HTERT RPE-1 (cell line): ENCODE results near the gene NOTUM.
"Not testable (repeated sequence)": the region's sequence is repeated elsewhere in the genome, so short reads cannot be mapped to it uniquely, and the experiment has no call there.

Experiments
- in situ Hi-C: fragments of 300-500 bp; cut with MboI; formaldehyde crosslinking; loops from 4 replicates; pipeline ENCODE4 v1.14.3; 2020; ENCODE audit warnings: low sequenced_read_pairs

The NOTUM gene

DNA sequence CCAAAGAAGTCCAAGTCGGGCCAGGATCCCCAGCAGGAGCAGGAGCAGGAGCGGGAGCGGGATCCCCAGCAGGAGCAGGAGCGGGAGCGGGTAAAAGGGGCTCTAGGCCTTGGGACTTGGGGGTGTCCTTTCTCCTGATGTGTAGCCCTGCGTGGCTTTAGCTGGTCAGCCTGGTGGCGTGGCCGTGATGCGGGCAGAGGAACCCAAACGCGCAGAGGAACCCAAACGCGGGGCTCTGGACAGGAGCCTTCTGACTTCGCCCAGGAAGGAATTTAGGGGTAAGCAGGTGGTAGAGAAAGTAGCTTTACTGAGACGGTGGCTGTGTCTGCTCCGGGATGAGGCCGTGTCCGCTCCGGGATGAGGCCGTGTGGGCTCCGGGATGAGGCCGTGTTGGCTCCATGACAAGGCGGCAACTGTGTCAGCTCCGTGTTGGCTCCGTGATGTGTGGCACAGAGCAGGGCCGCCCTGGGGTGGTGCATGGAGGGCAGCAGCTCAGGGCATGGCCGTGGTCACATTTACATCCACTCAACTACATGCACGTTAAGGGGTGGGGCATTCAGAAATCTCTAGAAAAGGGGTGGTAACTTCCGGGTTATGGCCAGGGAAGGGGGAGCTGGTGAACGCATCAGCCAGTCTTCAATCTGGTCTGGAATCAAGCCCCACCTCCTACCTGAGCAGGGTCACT is 35.9 kb upstream of the NOTUM start:
- in situ Hi-C loops: no loop called here

- in situ Hi-C loops: no loop called here
These were observed 35.3 kb upstream of the NOTUM start for GRCh38 chr17:81996232-81996756.

DNA sequence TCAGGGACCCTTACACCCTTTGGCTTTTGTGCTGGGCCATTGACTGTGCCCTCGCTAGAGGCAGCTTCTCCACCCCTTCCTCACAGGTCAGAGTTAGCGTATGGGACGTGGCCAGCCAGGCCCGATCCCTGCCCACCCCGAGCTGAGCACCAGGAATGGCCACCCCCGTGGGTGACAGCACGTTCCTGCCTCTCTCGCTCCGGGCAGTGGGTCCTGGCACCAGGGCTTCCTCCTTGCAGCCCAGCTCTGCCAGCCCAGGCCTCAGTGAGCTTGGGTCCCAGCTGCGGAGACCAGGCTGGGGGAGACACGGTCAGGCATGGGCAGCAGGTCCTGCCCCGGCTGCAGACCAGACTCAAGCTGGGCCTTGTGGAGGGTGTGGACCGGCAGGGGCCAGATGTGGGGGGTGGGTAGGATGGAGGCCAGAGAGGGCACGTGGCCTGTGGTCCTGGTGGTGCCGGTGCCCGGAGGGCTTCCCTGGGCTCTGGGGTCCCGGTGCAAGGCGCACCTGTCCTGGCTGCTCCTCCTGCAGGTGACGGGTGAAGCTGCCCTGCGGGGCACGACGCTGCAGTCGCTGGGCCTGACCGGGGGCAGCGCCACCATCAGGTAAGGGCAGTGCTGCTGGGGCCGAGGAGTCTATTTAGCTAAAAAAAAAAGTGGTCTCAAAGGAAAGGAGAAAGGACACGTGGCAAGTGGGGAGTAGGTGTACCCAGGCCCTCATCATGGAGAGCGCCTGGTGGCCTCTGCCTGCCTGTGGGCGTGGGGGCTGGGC is 34.7 kb upstream of the NOTUM start:
- in situ Hi-C loops: no loop called here

- in situ Hi-C loops: no loop called here
These were observed 33.8 kb upstream of the NOTUM start for GRCh38 chr17:81994593-81995462.

DNA sequence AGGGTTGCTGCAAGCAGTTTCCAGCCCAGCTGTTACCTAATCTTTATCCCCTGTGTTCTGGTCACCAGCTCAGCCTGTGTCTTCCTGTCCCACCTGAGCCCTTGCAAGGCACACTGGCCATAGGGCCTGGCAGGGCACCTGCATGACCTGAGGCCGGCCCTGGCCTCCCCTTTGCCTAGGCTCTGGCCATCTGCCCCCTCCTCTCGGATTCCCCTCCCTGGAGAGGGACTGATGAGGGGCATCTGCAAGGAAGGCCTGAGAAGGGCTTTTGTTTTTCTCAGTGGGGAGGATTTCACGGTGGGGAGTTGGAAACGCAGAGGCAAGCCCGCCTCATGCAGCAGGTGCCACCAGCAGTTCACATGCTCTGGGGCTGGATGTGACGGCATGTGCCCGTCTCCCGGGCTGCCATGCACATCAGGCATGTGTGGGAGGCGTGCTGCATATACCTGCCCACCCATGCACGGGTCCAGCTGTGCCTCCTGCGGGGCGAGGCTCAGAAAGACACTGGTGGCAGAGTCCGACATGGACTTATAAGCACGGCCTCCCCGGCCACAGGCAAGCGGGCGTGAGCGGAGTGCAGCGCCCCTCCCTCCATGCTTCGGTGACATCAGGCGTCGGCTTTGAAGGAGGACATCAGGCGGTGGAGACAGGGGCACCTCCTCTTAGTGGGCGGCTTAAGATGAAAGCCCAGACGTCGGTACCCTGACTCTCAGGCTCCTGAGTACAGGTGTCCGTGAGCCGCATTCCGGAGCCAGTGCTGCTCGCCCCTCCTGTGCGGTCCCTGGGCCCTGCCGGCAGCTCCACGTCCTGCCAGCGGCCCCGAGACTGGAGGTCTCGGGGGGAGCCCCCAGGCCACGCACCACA is 33.0 kb upstream of the NOTUM start:
- in situ Hi-C loops: no loop called here

GRCh38 chr17:81992306-81993102 is 31.5 kb upstream of the NOTUM start:
- in situ Hi-C loops: no loop called here

DNA sequence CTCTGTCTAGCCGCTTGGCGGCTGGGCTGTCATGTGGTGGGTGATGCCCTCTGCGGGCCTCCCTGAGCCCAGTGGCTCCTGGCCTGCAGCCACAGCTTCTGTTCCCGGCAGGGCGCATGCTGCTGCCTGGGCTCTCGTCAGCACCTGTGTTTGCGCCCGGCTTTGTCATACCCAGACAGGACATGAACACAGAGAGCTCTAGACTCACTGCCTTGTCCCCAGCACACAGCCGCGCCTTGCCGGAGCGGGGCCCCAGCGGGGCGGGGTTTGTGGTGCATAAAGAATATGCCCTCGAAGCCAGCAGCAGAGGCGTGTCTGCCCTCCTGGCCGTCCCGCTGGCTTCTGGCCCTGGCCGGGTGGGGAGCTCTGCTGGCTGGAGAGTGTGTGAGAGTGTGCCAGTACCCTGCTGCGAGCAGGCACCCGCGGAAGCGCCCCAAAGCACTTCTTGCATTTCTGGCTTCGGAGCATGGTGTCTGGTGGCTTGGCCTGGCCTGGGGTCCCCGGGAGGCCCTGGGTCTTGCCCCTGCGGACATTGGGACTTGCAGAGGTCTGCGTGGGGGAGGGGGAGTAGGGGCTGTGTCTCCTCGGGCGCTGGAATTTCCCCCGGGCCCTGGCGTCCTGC is 30.8 kb upstream of the NOTUM start:
- in situ Hi-C loops: no loop called here

GRCh38 chr17:81990836-81991683 is 30.1 kb upstream of the NOTUM start:
- in situ Hi-C loops: no loop called here

- in situ Hi-C loops: no loop called here
These were observed 26.3 kb upstream of the NOTUM start for GRCh38 chr17:81987161-81987770.

- in situ Hi-C loops: no loop called here
These were observed 25.6 kb upstream of the NOTUM start for GRCh38 chr17:81986606-81987005.

DNA sequence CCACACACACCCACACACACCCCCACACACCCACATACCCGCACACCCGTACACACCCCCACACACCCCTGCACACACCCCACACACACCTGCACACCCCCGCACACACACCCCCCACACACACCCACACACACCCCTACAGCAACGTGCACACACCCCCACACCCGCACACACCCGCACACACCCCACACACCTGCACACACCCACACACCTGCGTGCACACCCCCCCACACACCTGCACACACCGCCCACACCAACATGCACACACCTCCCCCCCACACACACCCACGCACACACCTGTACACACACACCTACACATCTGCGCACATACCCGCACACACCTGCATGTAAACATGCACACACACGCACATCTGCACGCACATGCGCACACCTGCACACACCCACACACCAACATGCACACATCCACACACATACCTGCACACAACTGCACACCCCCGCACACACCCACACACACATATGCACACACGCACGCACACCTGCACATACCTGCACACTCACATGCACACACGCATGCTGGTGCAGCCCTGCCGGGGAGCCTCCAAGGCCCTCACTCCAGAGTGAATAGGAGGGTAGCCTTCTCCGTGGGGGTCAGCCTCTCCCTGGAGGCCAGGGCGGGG is 23.9 kb upstream of the NOTUM start:
- in situ Hi-C loops: no loop called here

DNA sequence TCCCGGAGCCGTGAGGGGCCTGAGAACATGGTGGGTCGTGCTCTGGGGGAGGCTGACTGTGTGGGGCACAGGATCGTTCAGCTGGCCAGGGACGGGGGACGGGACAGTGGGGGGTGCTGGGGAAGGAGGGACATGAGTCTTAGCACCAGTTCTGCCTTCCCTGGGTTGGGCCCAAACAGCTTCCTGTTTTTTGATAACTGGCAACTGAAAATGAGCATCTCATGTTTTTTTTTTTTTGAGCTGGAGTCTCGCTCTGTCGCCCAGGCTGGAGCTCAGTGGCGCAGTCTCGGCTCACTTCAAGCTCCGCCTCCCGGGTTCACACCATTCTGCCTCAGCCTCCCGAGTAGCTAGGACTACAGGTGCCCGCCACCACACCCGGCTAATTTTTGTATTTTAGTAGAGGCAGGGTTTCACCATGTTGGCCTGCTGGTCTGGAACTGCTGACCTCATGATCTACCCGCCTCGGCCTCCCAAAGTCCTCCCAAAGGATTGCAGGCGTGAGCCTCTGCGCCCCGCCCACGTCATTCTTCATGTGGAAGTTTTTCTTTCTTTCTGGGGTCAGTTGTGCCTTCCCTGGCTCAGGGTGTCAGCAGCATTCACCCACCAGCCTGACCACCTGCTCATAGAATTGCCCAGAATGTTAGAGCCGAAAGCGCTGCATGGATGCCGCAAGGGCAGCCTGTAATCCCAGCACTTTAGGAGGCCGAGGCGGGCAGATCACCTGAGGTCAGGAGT is 22.8 kb upstream of the NOTUM start:
- in situ Hi-C loops: no loop called here

- in situ Hi-C loops: no loop called here
These were observed 22.1 kb upstream of the NOTUM start for GRCh38 chr17:81983011-81983638.

- in situ Hi-C loops: not testable (repeated sequence)
These were observed 20.5 kb upstream of the NOTUM start for GRCh38 chr17:81981511-81981910.

DNA sequence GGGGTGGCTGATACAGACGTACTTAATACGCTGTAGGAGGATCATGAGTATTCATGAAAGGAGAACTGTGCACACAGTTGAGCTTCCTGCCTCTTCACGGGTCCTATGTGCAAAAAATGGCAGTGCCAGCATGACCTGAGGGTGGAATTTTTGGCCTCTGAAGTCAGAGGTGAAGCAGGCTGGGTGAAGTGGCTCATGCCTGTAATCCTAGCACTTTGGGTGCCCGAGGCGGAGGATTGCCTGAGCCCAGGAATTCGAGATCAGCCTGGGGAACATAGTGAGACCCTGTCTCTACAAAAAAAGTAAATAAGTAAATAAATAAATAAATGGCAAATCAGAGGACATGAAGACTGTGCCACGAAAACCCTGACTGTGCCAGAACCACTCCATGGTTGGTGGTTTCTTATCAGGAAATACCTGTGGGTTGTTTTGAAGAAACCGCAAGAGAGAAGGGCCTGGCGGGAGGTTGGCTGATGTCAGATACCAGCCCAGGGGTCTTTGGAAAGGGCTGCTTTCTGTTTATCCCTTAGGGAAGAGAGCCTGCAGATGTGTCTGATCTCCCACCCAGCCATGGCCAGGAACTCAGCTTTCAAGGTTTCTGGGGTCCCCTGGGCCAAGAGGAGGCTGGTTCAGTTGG is 19.8 kb upstream of the NOTUM start:
- in situ Hi-C loops: no loop called here

DNA sequence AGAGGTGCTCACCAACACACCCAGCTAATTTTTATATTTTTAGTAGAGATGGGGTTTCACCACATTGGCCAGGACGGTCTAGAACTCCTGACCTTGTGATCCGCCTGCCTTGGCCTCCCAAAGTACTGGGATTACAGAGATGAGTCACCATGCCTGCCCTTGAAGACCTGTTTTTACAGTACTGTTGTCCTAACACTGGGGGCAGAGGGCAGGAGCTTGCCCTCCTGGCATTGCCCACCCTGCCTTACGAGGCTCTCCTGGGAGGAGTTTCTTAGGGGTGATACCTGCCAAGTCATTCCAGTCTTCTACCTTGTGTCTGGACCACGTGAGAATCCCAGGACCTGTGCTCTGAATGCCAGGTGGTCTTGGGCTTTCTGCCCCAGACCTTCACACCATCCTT is 19.1 kb upstream of the NOTUM start:
- in situ Hi-C loops: no loop called here
